Mesothelial cell of epicardium (in vitro differentiated cells): Measurements from ENCODE around the gene GREM1. TPM values are rescaled to one million over a fixed set of nuclear protein-coding genes. Genes with fewer than 3 reads are reported as not detected.

Experiments used
- DNase-seq, 2 experiments: peaks; one replicate each; pipeline ENCODE4 v3.0.0; 2021; ENCODE audit warnings: low spot score in 2 of 2; ENCODE audit not compliant: unreplicated experiment in 2 of 2
- H3K27ac Mint-ChIP-seq: 2 replicates; pipeline ENCODE4 v1.8.0; 2021; ENCODE audit warnings: mixed read lengths
- H3K27me3 Mint-ChIP-seq: 2 replicates; pipeline ENCODE4 v1.8.0; 2021; ENCODE audit warnings: low read depth, mixed read lengths
- H3K36me3 Mint-ChIP-seq: 2 replicates; pipeline ENCODE4 v1.8.0; 2021; ENCODE audit warnings: mixed read lengths
- H3K4me1 Mint-ChIP-seq: 2 replicates; pipeline ENCODE4 v1.8.0; 2021; ENCODE audit warnings: mixed read lengths
- H3K4me3 Mint-ChIP-seq: 2 replicates; pipeline ENCODE4 v1.8.0; 2021; ENCODE audit warnings: mild to moderate bottlenecking, moderate library complexity, mixed read lengths
- H3K9me3 Mint-ChIP-seq: 2 replicates; pipeline ENCODE4 v1.8.0; 2021; ENCODE audit warnings: mixed read lengths
- total RNA-seq: library from RNA; stranded (reverse); gene quantifications from 3 replicates; pipeline ENCODE4 v1.2.1, GENCODE V29; 2021
- TF ChIP-seq, protein P1 (sequence below): fragments of 200-600 bp; sonication (generic); IDR thresholded peaks from one replicate; pipeline ENCODE4 v1.5.0; 2021; ENCODE audit warnings: antibody characterized with exemption; ENCODE audit not compliant: unreplicated experiment

Gene GREM1
- total RNA-seq, 1 donor from 2014 or later, result 2.2 TPM

DNA sequence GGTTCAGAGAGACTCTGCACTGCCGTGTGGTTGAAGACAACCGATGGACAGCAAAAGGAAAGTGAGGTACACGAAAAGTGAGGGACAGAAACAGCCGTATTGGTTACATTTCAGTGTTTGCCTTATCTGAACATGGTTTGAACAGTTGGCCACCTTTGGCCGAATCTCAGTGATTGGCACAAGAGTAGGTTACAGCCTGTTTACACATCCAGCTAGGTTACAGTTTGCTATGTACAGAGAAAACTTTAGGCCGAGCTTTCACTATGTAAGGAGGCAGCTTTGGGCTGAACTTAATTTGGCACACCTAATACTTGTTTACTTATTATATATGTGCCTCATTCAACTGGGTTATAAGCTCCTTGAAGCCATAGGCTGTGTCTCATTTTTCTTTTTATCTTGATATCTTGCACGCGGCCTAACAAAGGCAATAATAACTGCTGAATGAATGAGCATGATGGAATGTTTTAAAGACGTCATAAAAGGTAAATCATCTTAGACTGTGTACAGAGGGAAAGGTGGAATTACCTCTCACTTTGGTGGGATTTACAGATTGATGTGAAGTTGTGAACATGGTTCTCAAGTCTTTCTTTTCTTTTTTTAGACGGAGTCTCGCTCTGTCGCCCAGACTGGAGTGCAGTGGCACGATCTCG lies 17.2 kb upstream of the GREM1 start:
- H3K27me3 Mint-ChIP-seq, result peaks cover 15% of the 10 kb centered on the region
- no peaks in the 10 kb centered on the region for H3K9me3 Mint-ChIP-seq
- H3K36me3 Mint-ChIP-seq, result peaks cover 7% of the 10 kb centered on the region
- peaks cover 12% of the 10 kb centered on the region for H3K4me1 Mint-ChIP-seq
- DNase-seq, result no peak
- TF ChIP-seq, protein P1, sequence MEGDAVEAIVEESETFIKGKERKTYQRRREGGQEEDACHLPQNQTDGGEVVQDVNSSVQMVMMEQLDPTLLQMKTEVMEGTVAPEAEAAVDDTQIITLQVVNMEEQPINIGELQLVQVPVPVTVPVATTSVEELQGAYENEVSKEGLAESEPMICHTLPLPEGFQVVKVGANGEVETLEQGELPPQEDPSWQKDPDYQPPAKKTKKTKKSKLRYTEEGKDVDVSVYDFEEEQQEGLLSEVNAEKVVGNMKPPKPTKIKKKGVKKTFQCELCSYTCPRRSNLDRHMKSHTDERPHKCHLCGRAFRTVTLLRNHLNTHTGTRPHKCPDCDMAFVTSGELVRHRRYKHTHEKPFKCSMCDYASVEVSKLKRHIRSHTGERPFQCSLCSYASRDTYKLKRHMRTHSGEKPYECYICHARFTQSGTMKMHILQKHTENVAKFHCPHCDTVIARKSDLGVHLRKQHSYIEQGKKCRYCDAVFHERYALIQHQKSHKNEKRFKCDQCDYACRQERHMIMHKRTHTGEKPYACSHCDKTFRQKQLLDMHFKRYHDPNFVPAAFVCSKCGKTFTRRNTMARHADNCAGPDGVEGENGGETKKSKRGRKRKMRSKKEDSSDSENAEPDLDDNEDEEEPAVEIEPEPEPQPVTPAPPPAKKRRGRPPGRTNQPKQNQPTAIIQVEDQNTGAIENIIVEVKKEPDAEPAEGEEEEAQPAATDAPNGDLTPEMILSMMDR, result no peak
- no peak overlapping the region for H3K27ac Mint-ChIP-seq
- H3K4me3 Mint-ChIP-seq, result no peak overlapping the region

DNA sequence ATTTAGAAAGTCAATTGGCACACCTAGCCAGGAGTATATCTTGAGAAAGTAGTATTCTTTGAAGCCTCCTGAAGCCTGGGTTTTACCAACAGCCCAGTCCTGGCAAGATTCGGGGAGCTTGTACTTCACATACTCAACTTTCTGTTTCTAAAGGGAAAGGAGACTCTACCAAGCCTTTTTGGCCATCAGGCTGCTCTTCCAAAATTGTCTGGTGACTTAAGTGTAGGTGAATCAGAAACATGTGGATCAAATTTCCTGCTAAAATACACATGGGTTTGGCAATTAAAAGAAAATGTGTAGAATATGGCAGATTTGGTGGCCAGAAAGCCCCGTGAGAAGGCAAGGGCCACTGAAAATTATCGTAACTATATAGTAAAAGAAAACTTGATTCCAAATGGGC lies 15.9 kb upstream of the GREM1 start:
- Mint-ChIP-seq H3K36me3 (peaks cover 7% of the 10 kb centered on the region), H3K9me3 (no peaks in the 10 kb centered on the region), H3K27ac (no peak overlapping the region), H3K4me1 (peaks cover 12% of the 10 kb centered on the region), H3K27me3 (peaks cover 23% of the 10 kb centered on the region), H3K4me3 (no peak overlapping the region)
- TF ChIP-seq, protein P1, result no peak
- no peak for DNase-seq

DNA sequence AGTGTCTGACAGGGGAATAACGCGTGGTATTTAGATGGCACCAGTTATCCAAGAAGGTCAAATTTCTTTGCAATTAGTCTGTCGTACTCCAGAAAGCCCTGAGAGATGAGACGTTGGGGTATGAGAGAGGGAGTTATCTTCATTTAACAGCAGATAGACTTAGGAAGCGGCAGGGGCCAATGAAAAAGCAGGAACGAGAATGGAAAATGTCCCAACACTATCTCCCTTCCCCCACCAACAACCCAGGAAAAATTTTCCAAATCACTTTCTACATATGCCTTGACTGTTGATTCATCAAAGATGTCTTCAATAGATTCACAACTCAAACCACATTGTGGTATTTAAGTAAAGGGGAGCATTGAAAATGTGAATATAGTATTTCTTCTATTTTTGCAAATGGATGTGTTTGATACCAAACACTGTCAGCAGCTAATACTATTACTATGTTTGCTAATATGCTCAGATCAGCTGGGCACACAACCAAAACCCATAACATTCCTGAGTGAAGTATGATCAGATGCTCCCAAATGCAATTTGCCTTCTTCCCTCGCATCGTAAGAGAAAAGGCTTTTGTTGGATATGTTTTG lies 13.3 kb upstream of the GREM1 start:
- no peaks in the 10 kb centered on the region for H3K9me3 Mint-ChIP-seq
- no peak for DNase-seq
- H3K36me3 Mint-ChIP-seq, result no peaks in the 10 kb centered on the region
- no peak overlapping the region for H3K27ac Mint-ChIP-seq
- H3K27me3 Mint-ChIP-seq, result peaks cover 42% of the 10 kb centered on the region
- TF ChIP-seq, protein P1, result no peak
- peaks cover 12% of the 10 kb centered on the region for H3K4me1 Mint-ChIP-seq
- H3K4me3 Mint-ChIP-seq, result no peak overlapping the region

DNA sequence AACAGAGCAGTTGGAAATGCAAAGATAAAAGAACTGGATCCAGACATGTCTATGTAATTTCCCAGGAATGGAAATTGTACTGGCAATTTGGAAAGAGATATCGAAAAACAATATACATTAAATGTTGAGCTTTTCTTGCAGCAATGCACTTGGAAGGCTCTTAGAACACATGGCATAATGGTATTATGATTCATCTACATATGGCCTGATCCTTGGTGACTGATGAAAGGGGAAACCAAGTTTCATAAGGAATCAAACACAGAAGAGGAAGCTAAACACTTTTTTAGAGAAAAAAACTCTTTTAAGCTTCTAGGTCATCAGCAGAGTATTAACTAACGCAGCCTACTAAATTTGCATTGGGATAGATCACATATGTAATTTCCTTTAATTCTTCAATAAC lies 12.4 kb upstream of the GREM1 start:
- Mint-ChIP-seq H3K4me3 (no peak overlapping the region), H3K4me1 (peaks cover 12% of the 10 kb centered on the region), H3K9me3 (no peaks in the 10 kb centered on the region), H3K36me3 (no peaks in the 10 kb centered on the region), H3K27me3 (peaks cover 49% of the 10 kb centered on the region), H3K27ac (no peak overlapping the region)
- DNase-seq, result no peak
- TF ChIP-seq, protein P1, result no peak

DNA sequence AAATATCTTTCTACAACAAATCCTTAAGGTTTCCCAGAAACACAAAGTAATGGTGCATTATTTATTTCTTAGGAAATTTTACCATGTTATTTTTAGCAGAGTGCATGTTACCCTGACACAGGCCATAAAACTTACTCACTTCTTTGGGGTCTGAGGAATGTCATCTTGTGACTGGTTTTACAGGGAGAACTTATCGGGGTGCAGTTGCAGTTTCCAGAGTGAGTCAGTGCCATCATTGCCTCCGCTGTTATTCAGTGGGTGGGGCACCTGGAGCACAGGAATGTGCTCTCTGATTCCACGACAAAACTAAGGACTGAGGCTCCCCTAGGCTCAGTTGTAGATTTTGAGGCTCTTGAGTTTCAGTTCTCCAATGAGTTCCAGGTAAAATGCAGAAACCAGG lies 11.1 kb upstream of the GREM1 start:
- H3K27me3 Mint-ChIP-seq, result peaks cover 54% of the 10 kb centered on the region
- H3K4me1 Mint-ChIP-seq, result peaks cover 11% of the 10 kb centered on the region
- H3K4me3 Mint-ChIP-seq, result no peak overlapping the region
- H3K9me3 Mint-ChIP-seq, result no peaks in the 10 kb centered on the region
- DNase-seq, result no peak
- TF ChIP-seq, protein P1, result no peak
- H3K36me3 Mint-ChIP-seq, result no peaks in the 10 kb centered on the region
- no peak overlapping the region for H3K27ac Mint-ChIP-seq

DNA sequence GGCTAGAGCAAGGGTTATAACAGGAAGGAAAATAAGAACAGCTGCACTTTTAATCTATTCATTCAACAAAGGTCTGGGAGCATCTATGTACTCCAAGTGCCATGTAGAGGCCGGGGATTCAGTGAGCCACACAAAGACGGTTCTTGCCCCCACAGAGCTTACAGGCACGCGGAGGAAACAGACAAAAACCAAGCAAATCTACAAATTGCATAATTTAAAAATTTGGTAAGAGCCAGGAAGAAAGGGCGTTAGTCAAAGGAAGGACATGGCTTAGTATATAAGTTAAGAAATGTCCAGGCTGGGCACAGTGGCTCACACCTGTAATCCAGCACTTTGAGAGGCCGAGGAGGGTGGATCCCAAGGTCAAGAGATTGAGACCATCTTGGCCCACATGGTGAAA lies 10.4 kb upstream of the GREM1 start:
- H3K4me1 Mint-ChIP-seq, result peaks cover 11% of the 10 kb centered on the region
- no peak overlapping the region for H3K27ac Mint-ChIP-seq
- DNase-seq, result no peak
- H3K9me3 Mint-ChIP-seq, result no peaks in the 10 kb centered on the region
- H3K36me3 Mint-ChIP-seq, result no peaks in the 10 kb centered on the region
- TF ChIP-seq, protein P1, result no peak
- H3K27me3 Mint-ChIP-seq, result peaks cover 59% of the 10 kb centered on the region
- H3K4me3 Mint-ChIP-seq, result no peak overlapping the region
